Vagina (tissue), 2 donors: ENCODE measurements around the gene HOXC10.

Source experiments
- CTCF ChIP-seq, 3 experiments: fragments of 450-650 bp in 2 of 3; fragments of 200-600 bp in 1 of 3; sonication (generic) in 1 of 3; IDR thresholded peaks; one replicate each; pipeline ENCODE4 v1.5.1; 2017 to 2019; ENCODE audit warnings: antibody characterized with exemption in 3 of 3, mild to moderate bottlenecking in 2 of 3, moderate library complexity in 2 of 3
- POLR2A ChIP-seq, 2 donors: fragments of 450-650 bp; IDR thresholded peaks; one replicate each; pipeline ENCODE4 v1.6.1; 2017; ENCODE audit warnings: antibody characterized with exemption in 2 of 2, mild to moderate bottlenecking in 2 of 2, moderate library complexity in 2 of 2

- TF ChIP-seq CTCF (IDR thresholded peaks at IDR 0.05) (no peak), POLR2A (IDR thresholded peaks at IDR 0.05) (no peak)
These were observed 21.3 kb upstream of the HOXC10 start for GRCh38 chr12:53963434-53964314.
